RKO (cell line): Measurements from ENCODE around the gene LHFPL3.
"Not testable (repeated sequence)": the region's sequence is repeated elsewhere in the genome, so short reads cannot be mapped to it uniquely, and the experiment has no call there.

Experiments
- DNase-seq: peaks from one replicate; pipeline ENCODE4 v3.0.0-alpha.2; 2016; ENCODE audit warnings: low spot score

LHFPL3 gene

GRCh38 chr7:104328296-104328969 lies at the start of gene LHFPL3:
Gene LHFPL3, plus strand, starts transcription at chr7:104328603.
- DNase-seq: no peak

GRCh38 chr7:104281685-104282084 lies 46.7 kb upstream of the LHFPL3 start:
- DNase-seq: not testable (repeated sequence)

- no peak for DNase-seq
Observed at GRCh38 chr7:104286839-104287238, 41.6 kb upstream of the LHFPL3 start.

GRCh38 chr7:104288137-104288536 lies 40.3 kb upstream of the LHFPL3 start:
- no peak for DNase-seq

- no peak for DNase-seq
Observed at GRCh38 chr7:104294291-104294690, 34.1 kb upstream of the LHFPL3 start.

- no peak for DNase-seq
Observed at GRCh38 chr7:104296266-104296665, 32.1 kb upstream of the LHFPL3 start.

- no peak for DNase-seq
Observed at GRCh38 chr7:104296900-104297299, 31.5 kb upstream of the LHFPL3 start.

- no peak for DNase-seq
Observed at GRCh38 chr7:104299323-104299722, 29.1 kb upstream of the LHFPL3 start.

- no peak for DNase-seq
Observed at GRCh38 chr7:104299777-104300176, 28.6 kb upstream of the LHFPL3 start.

GRCh38 chr7:104306793-104307192 lies 21.6 kb upstream of the LHFPL3 start:
- no peak for DNase-seq

- no peak for DNase-seq
Observed at GRCh38 chr7:104317948-104318629, 10.3 kb upstream of the LHFPL3 start.

- DNase-seq: no peak
Observed at GRCh38 chr7:104327534-104327933, 869 bp upstream of the LHFPL3 start.

GRCh38 chr7:104327938-104328295 lies 486 bp upstream of the LHFPL3 start:
- no peak for DNase-seq

GRCh38 chr7:104328970-104329825 lies 795 bp downstream of the LHFPL3 start:
- DNase-seq: no peak

GRCh38 chr7:104341546-104341945 lies 13.1 kb downstream of the LHFPL3 start:
- peak; percentile 55 for DNase-seq

GRCh38 chr7:104352736-104353135 lies 24.3 kb downstream of the LHFPL3 start:
- DNase-seq: no peak

- no peak for DNase-seq
Observed at GRCh38 chr7:104357166-104357565, 28.8 kb downstream of the LHFPL3 start.

GRCh38 chr7:104358446-104359132 lies 30.2 kb downstream of the LHFPL3 start:
- DNase-seq: no peak

GRCh38 chr7:104362756-104363155 lies 34.4 kb downstream of the LHFPL3 start:
- DNase-seq: no peak

- DNase-seq: no peak
Observed at GRCh38 chr7:104363355-104363754, 35.0 kb downstream of the LHFPL3 start.

- DNase-seq: no peak
Observed at GRCh38 chr7:104366390-104366789, 38.0 kb downstream of the LHFPL3 start.

- DNase-seq: no peak
Observed at GRCh38 chr7:104367926-104368325, 39.5 kb downstream of the LHFPL3 start.
